CD4-positive, alpha-beta T cell treated with Interleukin-6 at 100 ng/mL for 8 hours (primary cell): Measurements from ENCODE around the gene OR2T4.

Source experiments
- DNase-seq: peaks from one replicate; pipeline ENCODE4 v3.0.0-alpha.2; 2020; ENCODE audit warnings: mixed read lengths, low spot score

The OR2T4 gene, protein sequence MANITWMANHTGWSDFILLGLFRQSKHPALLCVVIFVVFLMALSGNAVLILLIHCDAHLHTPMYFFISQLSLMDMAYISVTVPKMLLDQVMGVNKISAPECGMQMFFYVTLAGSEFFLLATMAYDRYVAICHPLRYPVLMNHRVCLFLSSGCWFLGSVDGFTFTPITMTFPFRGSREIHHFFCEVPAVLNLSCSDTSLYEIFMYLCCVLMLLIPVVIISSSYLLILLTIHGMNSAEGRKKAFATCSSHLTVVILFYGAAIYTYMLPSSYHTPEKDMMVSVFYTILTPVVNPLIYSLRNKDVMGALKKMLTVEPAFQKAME

DNA sequence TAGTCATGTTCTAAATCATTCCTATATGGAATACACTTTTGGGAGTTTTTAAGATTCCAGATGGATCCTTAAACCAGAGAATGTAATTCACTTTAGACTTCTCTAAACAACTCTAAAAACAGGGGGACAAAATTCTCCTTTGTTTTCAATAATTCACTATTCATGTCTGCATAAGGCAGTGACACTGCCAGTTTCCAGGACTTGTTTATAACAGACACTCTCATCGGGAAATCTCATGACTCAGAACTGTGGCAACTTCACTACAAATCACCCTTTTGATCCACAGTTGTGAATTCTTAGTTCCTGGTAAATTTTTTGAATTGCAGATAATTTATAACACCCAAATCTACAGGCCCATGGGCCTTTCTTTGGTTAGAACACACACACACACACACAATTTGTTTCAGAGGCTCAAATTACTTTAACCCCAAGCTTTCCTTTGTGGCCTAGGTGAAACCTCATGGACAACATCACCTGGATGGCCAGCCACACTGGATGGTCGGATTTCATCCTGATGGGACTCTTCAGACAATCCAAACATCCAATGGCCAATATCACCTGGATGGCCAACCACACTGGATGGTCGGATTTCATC is at the start of gene OR2T4:
TSS of gene OR2T4 (plus strand) at position 545 of the 595 bp plus-strand sequence. CDS start at position 545, 0 bp downstream.
- no peak for DNase-seq

DNA sequence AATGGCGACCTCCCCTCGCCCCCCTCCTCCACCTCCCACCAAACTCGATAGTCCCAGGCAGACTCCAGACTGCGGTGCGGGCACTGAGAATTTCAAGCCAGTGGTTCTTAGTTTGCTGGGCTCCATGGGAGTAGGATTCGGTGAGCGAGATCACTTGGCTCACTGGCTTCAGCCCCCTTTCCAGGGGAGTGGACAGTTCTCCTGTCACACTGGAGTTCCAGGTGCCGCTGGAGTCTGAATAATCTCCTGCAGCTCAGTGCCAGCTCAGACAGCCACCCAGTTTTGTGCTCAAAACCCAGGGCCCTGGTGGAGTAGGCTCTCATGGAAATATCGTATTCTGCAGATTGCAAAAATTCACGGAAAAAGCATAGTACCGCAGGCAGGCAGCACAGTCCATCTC is 44.7 kb upstream of the OR2T4 start:
- no peak for DNase-seq

DNA sequence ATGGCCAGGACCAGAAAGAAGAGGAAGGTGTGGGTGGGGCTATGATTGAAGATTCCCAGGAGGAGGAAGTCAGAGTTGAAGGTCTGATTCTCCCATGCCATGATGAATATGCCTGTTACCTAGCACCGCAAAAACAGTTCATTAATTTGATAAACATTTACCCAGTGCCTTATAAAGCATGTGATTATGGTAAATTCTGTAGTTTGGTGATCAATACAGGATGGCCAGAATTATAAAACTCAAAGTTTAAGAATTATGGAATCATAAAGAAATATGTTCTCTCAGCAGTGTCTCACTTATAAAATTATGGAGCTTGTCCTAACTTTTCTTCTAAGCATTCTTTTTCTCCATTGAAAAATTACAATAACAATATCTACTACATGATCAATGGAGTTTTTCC is 37.0 kb upstream of the OR2T4 start, which contains the start of gene OR2M7:
TSS of gene OR2M7 (minus strand) at position 101 of the 400 bp plus-strand sequence. CDS start at position 101, 0 bp downstream.
- DNase-seq = no peak

DNA sequence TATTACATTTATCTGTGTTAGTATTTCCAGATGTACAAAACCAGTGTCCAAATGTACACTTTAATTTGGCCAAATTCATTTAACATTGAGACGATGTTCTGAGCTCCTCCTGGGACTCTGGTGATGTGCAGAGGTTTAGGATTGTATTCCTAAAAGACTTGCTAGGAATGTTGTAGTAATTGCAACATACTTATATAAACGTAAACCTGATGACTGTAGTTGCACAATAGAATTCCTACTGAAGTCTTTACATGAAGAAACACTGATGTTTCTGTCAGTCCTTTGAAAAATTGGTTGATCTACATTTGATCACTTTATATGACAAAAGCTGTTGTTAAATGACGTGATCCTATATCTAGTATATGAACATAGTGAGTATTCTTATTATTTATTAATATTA is 18.0 kb upstream of the OR2T4 start:
- DNase-seq = no peak

DNA sequence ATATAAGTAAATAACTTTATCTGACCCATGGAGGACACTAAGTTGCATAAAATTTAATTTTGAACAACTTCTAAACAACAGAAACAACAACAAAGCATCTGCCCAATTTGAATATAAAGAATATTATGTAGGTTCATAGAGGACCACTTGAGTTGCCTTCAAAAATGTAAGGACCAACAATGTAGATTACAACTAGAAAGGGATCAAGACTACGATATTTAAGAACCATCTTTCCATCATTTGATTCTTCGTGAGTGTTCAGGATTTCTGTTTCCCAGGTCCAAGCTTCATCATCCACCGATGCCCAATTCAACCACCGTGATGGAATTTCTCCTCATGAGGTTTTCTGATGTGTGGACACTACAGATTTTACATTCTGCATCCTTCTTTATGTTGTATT is 13.0 kb upstream of the OR2T4 start, which contains the start of gene OR14C36:
TSS of gene OR14C36 (plus strand) at position 301 of the 400 bp plus-strand sequence. CDS start at position 301, 0 bp downstream.
- no peak for DNase-seq

DNA sequence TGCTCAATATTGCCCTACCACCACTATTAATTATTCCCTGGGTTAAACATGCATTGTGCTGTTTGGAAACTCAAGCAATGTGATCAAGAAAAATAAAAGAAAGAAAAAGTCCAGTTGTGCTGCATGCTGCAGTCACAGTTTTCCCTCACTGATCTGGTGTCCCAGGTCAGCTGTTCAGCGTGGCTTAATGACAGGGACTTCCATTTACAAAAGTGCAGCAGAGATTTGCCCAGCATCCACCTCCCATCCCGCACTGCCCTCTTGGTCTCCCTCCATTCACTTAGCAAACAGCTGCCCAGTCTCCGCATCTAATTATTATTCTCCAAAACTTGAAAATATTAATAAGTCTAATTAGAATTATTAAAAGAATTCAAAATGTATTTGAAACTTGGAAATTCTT is 2.0 kb upstream of the OR2T4 start:
- no peak for DNase-seq

DNA sequence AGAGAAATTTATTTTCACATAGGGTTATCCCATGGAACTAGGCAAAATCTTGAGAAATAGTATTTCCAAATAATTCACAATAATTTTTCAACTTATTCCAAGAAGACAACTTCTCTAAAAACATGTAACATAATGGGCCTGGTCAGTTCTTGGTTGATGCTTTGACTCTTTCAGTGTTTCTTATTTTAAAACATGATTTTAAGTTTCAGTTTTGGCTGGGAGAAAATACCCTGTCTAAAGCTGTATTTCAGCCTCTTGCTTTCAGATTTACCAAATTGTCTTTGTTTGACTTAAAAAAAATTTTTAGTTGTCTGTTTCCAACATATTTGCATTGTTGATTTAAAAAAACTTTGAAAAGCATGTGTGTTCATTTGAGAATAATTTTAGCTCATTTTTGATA is 5.1 kb downstream of the OR2T4 start:
- no peak for DNase-seq

DNA sequence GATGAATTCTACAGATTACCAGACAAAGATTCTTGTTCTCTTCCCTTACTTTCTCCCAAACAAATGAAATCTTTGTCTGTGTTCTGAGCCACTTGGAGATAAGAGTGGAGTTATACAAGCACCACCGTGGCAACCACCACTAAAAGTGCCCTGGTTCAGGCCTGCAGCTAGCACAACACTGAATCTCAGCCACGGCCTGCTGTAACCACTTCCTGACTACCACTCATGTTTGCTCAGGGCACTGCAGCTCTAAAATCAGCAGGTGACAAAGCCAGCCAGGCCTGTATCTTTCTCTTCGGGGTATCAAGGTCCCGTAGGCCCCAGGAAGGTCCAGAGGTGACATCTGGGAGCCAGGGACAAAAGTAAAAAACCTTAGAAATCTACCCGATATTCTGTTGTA is 10.9 kb downstream of the OR2T4 start:
- no peak for DNase-seq

DNA sequence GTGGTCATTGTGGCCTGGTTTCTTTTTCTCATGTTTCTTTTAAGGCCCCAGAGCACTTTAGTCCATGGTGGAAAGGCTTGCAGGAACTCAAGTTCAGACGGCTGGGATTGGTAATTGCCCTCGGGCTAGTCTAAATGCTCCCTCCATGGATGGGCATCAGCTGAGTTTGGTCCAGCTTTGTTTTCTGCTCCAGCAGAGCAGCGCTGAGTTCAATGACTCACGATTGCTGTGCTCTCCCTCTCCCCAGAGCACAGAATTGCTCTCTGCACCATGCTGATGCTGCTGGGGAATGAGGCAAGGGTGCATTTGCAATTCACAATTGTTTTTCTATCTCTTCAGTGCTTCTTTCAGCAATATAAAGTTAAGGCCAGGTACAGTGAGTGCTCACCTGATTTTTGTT is 12.3 kb downstream of the OR2T4 start:
- no peak for DNase-seq

DNA sequence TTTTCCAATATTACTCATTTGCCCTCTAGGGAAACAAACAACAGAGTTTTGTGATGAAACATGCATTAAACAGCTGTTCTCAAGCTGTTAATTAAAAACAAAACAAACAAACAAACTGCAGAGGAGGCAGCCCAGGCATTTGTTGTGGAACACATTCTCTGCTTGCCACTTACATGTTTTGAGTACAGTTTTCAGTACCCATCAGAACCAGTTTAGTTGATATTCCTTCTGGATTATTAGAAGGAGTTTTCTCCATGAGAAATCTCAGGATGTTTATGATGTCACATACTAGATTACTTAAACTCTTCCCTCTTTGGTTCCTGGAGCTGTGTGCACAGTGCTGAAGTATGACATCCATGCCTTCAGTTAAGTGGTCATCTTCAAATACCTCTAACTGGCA is 14.0 kb downstream of the OR2T4 start, which contains the start of gene OR2T6:
TSS of gene OR2T6 (plus strand) at position 301 of the 400 bp plus-strand sequence. CDS start 11,863 bp downstream, outside the sequence.
- DNase-seq = no peak

DNA sequence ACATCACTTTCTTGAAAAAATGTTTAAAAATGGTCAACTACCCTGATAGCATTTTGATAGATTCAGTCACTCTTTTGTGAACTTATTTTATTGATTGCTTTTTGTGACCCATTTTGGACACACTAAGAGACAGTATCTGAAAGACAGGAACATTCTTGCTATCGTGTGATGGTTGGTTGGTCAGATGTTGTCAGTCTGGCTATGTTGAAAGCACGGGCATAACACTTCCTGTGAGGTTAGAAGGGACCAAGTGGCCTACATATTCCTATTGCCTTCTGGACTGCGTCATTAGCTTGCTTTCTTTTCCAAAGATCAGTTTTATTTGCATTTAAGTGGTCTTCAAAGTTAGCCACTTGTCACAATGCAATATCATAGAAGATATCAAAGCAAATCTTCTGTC is 15.5 kb downstream of the OR2T4 start:
- no peak for DNase-seq

DNA sequence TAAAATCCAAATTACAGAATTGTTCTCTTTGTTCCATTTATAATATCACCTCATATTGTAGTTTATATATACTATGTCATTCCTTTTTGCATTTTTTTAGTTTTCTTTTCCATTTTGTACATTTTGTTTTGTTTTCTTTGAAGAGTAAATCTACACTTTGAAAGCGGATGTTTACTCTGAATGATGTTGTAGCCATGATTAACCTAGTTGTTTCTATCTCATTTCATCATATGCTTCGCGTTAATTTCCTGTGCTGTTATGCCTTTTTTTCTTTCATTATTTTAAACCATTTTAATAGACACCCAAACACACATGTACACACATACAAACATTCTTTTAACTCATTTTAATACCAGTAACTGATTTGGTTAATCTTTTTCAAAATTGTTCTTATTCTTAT is 19.4 kb downstream of the OR2T4 start:
- DNase-seq = no peak

DNA sequence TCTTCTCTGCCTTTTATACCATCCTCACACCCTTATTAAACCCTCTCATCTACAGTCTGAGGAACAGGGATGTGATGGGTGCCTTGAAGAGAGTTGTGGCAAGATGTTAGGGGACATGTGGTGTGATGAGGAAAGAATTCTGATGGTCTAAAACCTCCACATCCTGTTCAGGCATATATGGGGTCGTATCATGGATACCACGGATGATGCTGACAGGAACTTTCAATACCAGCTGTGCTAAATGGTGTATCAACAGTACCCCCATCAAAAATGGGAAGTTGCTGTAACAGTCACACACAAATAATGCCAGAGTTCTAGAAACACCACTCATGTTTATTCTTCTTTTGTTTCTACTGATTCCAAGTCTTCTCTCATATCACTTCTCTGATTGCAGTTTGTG is 27.0 kb downstream of the OR2T4 start:
- no peak for DNase-seq

DNA sequence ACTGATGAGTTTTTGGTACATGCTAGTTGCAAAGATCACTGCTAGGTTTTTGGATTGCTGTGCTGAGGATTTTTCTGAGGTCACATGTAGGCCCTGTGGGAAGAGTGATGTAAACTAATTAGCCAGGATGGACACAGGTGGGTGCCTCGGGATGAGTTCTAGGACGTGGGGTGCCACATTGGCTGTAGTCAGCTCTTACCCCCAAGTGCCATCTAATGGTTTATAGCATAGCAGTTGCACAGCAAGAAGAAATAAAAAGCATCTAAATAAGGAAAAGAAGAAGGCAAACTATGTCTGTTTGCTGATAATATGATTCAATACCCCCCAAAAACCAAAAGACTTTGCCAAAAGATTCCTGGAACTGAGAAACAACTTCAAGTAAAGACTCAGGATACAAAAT is 31.6 kb downstream of the OR2T4 start:
- DNase-seq = no peak

DNA sequence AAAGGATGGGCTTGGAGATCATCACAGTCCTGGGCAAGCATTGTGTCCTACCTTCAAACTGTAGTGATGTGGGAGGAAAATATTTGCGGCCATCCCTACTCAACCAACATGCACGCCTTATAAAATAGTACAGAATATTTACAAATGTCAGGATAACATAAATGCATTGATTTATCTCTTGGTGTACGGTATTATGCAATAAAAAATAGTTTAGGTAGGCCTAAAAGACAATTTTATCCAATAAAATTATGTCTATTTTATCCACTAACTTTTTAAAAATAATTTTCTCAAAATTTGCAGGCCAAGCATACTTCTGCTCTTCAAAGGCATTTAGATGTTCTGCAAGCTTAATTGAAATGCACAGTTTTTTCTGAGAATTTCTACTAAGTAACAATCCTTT is 41.3 kb downstream of the OR2T4 start, which contains the start of gene OR2T1:
TSS of gene OR2T1 (plus strand) at position 301 of the 400 bp plus-strand sequence. CDS start 3,100 bp downstream, outside the sequence.
- DNase-seq = no peak

DNA sequence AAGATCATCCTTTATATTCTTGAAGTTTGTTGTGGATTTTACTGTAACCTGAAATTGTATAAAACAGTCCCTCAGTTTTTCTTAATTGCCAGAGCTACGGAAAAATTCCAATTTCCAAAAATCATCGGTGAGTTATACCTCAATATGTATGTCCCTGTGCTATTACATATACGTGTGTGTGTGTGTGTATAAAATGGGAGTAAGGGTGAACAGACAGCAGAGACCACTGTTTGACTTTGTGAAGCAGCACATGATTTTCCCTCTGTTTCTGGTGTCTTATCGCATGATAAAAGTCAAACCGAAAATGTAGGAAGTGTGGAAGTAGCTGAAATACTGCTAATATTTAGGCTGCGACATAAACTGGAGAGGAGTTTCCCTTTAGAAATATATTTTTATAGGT is 42.6 kb downstream of the OR2T4 start:
- no peak for DNase-seq

DNA sequence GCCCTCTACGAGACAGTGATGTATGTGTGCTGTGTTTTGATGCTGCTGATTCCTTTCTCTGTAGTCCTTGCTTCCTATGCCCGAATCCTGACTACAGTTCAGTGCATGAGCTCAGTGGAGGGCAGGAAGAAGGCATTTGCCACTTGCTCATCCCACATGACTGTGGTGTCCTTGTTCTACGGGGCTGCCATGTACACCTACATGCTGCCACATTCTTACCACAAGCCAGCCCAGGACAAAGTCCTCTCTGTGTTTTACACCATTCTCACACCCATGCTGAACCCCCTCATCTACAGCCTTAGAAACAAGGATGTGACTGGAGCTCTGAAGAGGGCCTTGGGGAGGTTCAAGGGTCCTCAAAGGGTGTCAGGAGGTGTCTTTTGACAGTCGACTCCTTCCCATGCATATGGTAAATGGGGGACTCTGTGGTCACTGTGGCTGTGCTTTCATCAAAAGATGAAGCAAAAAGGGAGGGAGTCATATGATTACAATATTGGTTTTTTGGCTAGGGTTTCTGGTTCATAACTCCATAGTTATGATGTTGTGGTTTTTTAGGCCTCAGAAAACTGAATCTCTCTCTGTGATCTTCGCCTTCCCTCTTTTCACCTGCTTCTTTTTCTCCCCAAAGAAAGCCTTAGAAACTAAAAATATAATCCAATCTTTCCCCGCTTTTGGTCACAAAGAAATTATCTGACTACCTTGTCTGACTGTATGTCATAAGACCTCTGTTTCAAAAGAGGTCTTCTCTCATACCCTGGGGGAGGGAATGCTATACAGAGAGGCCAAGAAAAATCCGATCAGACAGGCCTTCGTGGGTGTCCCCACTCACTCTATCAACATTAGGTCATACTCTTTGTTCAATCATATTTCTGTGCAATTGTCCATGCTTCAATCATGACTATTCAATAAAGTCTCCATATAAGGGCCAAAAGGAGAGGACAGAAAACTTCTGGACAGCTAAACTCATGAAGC is 45.5 kb downstream of the OR2T4 start:
- no peak for DNase-seq
